Gastroesophageal sphincter (tissue), 4 donors: ENCODE measurements around the gene CCNC. TPM values are rescaled to one million over a fixed set of nuclear protein-coding genes. Genes with fewer than 3 reads are reported as not detected.

Source experiments
- ATAC-seq: fragments of 150-250 bp; one replicate; pipeline ENCODE4 v1.9.1; 2016; ENCODE audit warnings: mild to moderate bottlenecking, moderate library complexity
- H3K27ac ChIP-seq, 4 donors: fragments of 200-600 bp; sonication (generic) in 3 of 4; 1 replicate in 3 of 4; 2 replicates in 1 of 4; pipeline ENCODE4 v1.5.1; 2016 to 2019
- H3K27me3 ChIP-seq: fragments of 200-600 bp; sonication (generic); one replicate; pipeline ENCODE4 v1.5.1; 2019
- H3K36me3 ChIP-seq, 2 donors: fragments of 200-600 bp; sonication (generic); one replicate each; pipeline ENCODE4 v1.5.1; 2019; ENCODE audit warnings: control low read depth in 1 of 2
- H3K4me1 ChIP-seq, 3 donors: fragments of 200-600 bp; sonication (generic); 1 replicate in 2 of 3; 2 replicates in 1 of 3; pipeline ENCODE4 v1.5.1; 2016 to 2019; ENCODE audit warnings: control low read depth in 2 of 3
- H3K4me3 ChIP-seq, 2 donors: fragments of 200-600 bp; sonication (generic); one replicate each; pipeline ENCODE4 v1.5.1; 2019; ENCODE audit warnings: mild to moderate bottlenecking in 1 of 2, moderate library complexity in 1 of 2
- H3K9me3 ChIP-seq, 3 donors: fragments of 200-600 bp; sonication (generic); one replicate each; pipeline ENCODE4 v1.5.1; 2017 to 2019; ENCODE audit warnings: control low read depth in 2 of 3
- EP300 ChIP-seq: sonication (generic); formaldehyde crosslinking; IDR thresholded peaks from one replicate; pipeline ENCODE4 v1.6.1; 2017; ENCODE audit warnings: antibody characterized with exemption, mild to moderate bottlenecking
- POLR2A ChIP-seq, 2 donors: fragments of 450-650 bp; IDR thresholded peaks; one replicate each; pipeline ENCODE4 v1.6.1; 2017; ENCODE audit warnings: antibody characterized with exemption in 2 of 2, mild to moderate bottlenecking in 2 of 2, moderate library complexity in 1 of 2
- POLR2AphosphoS5 ChIP-seq: sonication (generic); formaldehyde crosslinking; IDR thresholded peaks from one replicate; pipeline ENCODE4 v1.6.1; 2017; ENCODE audit warnings: antibody characterized with exemption
- WGBS, 2 donors: methylation state at CpG; one replicate each; pipeline ENCODE4 v1.1.5; 2018; ENCODE audit warnings: low coverage in 1 of 2; 5-methylcytosine and 5-hydroxymethylcytosine counted together
- total RNA-seq, 4 donors: library from RNA; depleted of rRNA; stranded (reverse); fragments of >200 nt; gene quantifications; one replicate each; pipeline ENCODE4 v1.1.0, GENCODE V29; 2016
- TF ChIP-seq, protein P1 (sequence below), 4 experiments: fragments of 200-600 bp in 2 of 4; fragments of 450-650 bp in 2 of 4; sonication (generic) in 1 of 4; IDR thresholded peaks; one replicate each; pipeline ENCODE4 v1.5.1; 2017 to 2019; ENCODE audit warnings: antibody characterized with exemption in 4 of 4, mild to moderate bottlenecking in 2 of 4, moderate library complexity in 2 of 4

CCNC gene
- total RNA-seq, 4 donors from 2014 or later: 31.6 to 66.2 (median 40.4) TPM

- Histone ChIP-seq H3K27me3 (no peaks in the 10 kb centered on the region), H3K36me3 (peaks cover 0 to 8% of the 10 kb centered on the region in 2 donors), H3K9me3 (no peaks in the 10 kb centered on the region), H3K27ac (no peak overlapping the region), H3K4me3 (no peak overlapping the region), H3K4me1 (no peaks in the 10 kb centered on the region)
- no peak for ATAC-seq
- TF ChIP-seq, protein P1, sequence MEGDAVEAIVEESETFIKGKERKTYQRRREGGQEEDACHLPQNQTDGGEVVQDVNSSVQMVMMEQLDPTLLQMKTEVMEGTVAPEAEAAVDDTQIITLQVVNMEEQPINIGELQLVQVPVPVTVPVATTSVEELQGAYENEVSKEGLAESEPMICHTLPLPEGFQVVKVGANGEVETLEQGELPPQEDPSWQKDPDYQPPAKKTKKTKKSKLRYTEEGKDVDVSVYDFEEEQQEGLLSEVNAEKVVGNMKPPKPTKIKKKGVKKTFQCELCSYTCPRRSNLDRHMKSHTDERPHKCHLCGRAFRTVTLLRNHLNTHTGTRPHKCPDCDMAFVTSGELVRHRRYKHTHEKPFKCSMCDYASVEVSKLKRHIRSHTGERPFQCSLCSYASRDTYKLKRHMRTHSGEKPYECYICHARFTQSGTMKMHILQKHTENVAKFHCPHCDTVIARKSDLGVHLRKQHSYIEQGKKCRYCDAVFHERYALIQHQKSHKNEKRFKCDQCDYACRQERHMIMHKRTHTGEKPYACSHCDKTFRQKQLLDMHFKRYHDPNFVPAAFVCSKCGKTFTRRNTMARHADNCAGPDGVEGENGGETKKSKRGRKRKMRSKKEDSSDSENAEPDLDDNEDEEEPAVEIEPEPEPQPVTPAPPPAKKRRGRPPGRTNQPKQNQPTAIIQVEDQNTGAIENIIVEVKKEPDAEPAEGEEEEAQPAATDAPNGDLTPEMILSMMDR (IDR thresholded peaks at IDR 0.05): no peak
- TF ChIP-seq POLR2AphosphoS5: no peak
- no peak for TF ChIP-seq EP300
- TF ChIP-seq POLR2A (IDR thresholded peaks at IDR 0.05): no peak
- WGBS, 2 donors: 86 to 100% methylated on average over 1 to 2 of the region's 2 CpGs
Measured at GRCh38 chr6:99575544-99576227, 7.2 kb upstream of the CCNC start.

GRCh38 chr6:99573980-99574617, 5.6 kb upstream of the CCNC start:
- H3K4me1 ChIP-seq: no peaks in the 10 kb centered on the region
- WGBS, 2 donors: 81 to 96% methylated on average over 2 of the region's 2 CpGs
- ATAC-seq: no peak
- H3K27ac ChIP-seq: no peak overlapping the region
- H3K27me3 ChIP-seq: no peaks in the 10 kb centered on the region
- TF ChIP-seq, protein P1 (IDR thresholded peaks at IDR 0.05): no peak
- TF ChIP-seq EP300: no peak
- TF ChIP-seq POLR2AphosphoS5: no peak
- no peak for TF ChIP-seq POLR2A (IDR thresholded peaks at IDR 0.05)
- H3K36me3 ChIP-seq: peaks cover 0 to 8% of the 10 kb centered on the region in 2 donors
- no peaks in the 10 kb centered on the region for H3K9me3 ChIP-seq
- no peak overlapping the region for H3K4me3 ChIP-seq

DNA sequence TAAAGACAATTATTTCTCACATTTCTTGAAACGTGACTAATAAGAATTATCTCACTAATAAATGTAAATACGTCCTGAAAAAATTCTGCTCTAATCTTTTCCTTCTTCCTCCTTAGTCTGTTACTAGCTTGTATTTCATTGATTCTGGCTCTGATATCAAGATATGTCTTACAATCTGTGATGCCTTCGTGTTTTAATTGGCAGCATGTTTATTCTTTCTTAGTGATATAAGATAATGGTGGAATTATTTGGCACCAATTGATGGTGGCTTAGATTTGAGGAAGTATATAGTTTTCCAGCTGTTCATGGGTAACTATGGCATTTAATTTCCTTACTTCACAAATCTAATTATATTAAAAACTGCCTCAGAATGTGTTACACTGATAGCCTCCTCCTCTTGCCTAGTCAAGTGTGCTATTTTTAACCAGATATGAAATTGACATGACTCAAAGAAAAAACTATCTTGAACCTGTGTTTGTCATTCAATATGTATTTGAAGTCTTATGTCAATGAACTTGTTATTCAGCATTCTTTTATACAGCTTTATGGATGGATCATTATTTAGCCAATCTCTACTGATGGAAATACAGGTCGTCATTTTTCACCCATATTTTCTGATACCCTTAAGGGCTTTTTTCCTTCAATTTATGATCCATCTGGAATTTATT, 5.3 kb downstream of the CCNC start:
- peaks cover 3 to 27% of the 10 kb centered on the region in 2 donors for H3K36me3 ChIP-seq
- no peak for TF ChIP-seq POLR2AphosphoS5
- TF ChIP-seq, protein P1 (IDR thresholded peaks at IDR 0.05): no peak
- TF ChIP-seq EP300: no peak
- TF ChIP-seq POLR2A (IDR thresholded peaks at IDR 0.05): no peak
- no peaks in the 10 kb centered on the region for H3K27me3 ChIP-seq
- WGBS, 2 donors: 40 to 63% methylated on average over 4 of the region's 4 CpGs
- H3K4me1 ChIP-seq: peaks cover 0 to 17% (median 7%) of the 10 kb centered on the region in 3 donors
- no peak overlapping the region for H3K4me3 ChIP-seq
- ATAC-seq: no peak
- H3K9me3 ChIP-seq: no peaks in the 10 kb centered on the region
- H3K27ac ChIP-seq: no peak overlapping the region

DNA sequence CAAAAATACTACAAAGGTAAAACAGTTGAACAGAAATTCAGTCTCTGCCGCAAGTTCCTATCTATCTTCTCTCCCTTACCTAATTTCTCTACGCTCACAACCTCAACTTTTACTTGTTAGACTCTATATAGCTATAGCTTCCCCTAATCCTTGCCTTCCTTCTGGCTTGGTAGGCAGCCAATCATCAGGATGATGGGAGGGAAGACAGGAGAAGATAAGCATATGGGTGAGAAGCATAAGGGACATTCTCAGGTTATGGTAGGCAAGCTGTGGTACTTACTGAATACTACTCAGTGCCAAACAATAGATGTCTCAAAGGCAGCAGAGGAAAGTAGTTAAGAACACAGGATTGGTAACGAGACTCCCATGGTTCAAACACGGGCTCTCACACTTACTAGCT, 7.8 kb downstream of the CCNC start:
- no peak for TF ChIP-seq POLR2A (IDR thresholded peaks at IDR 0.05)
- TF ChIP-seq POLR2AphosphoS5: no peak
- TF ChIP-seq, protein P1 (IDR thresholded peaks at IDR 0.05): no peak
- no peak for TF ChIP-seq EP300
- H3K4me1 ChIP-seq: peaks cover 0 to 3% (median 0%) of the 10 kb centered on the region in 3 donors

More for the DNA sequence above, 7.8 kb downstream of the CCNC start:
- 95 to 98% methylated on average over 4 of the region's 4 CpGs for WGBS, 2 donors
- Histone ChIP-seq H3K9me3 (no peaks in the 10 kb centered on the region), H3K27me3 (no peaks in the 10 kb centered on the region), H3K4me3 (no peak overlapping the region), H3K36me3 (peaks cover 3 to 52% of the 10 kb centered on the region in 2 donors), H3K27ac (no peak overlapping the region)
- no peak for ATAC-seq
